Measurements from ENCODE around the gene HMG20A. TPM values are rescaled to one million over a fixed set of nuclear protein-coding genes. Genes with fewer than 3 reads are reported as not detected.

Gene HMG20A
- total and polyA plus RNA-seq, 5 donors from 2014 or later, result 24.4 to 32.3 (median 25.6) TPM

DNA sequence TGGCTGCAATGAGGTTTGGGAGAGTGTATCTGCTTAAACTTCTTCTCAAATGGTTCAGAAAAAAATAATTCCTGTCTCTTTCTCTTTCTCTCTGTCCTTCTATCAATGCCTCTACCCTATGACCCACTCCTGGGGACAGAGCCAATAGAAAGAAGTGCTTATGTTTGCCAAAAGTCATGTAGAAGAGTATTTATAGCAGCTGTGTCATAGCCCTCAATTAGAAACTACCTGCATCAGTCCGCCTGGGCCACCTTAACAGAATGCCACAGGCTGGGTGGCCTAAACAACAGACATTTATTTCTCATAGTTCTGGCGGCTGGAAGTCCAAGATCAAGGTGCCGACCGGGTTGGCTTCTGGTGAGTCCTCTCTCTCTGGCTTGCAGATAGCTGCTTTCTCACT lies 92.5 kb downstream of the HMG20A start:
- Histone ChIP-seq H3K9me3 (ENCODE audit: control insufficient read depth in 2 of 2, low read length in 2 of 2) (no peaks in the 10 kb centered on the region), H3K36me3 (ENCODE audit: control insufficient read depth, insufficient read depth, low read length) (no peaks in the 10 kb centered on the region), H3K27me3 (ENCODE audit: control insufficient read depth, insufficient read depth, low read length) (no peaks in the 10 kb centered on the region), H3K27ac (ENCODE audit: insufficient read depth, low read length, poor library complexity, severe bottlenecking) (no peak overlapping the region), H3K4me3 (ENCODE audit: low read depth, low read length) (no peak overlapping the region), H3K4me1 (ENCODE audit: control insufficient read depth, insufficient read depth, low read length, poor library complexity, severe bottlenecking) (no peaks in the 10 kb centered on the region)
- Mint-ChIP-seq H3K36me3 (no peaks in the 10 kb centered on the region), H3K27ac (no peak overlapping the region), H3K4me1 (peaks cover 0 to 6% (median 0%) of the 10 kb centered on the region in 4 donors), H3K27me3 (peaks cover 4% of the 10 kb centered on the region), H3K4me3 (no peak overlapping the region), H3K9me3 (peaks cover 0 to 4% (median 2%) of the 10 kb centered on the region in 7 donors)
- ATAC-seq (ENCODE audit: low read depth in 2 of 2), result no peak
- no peak for DNase-seq

DNA sequence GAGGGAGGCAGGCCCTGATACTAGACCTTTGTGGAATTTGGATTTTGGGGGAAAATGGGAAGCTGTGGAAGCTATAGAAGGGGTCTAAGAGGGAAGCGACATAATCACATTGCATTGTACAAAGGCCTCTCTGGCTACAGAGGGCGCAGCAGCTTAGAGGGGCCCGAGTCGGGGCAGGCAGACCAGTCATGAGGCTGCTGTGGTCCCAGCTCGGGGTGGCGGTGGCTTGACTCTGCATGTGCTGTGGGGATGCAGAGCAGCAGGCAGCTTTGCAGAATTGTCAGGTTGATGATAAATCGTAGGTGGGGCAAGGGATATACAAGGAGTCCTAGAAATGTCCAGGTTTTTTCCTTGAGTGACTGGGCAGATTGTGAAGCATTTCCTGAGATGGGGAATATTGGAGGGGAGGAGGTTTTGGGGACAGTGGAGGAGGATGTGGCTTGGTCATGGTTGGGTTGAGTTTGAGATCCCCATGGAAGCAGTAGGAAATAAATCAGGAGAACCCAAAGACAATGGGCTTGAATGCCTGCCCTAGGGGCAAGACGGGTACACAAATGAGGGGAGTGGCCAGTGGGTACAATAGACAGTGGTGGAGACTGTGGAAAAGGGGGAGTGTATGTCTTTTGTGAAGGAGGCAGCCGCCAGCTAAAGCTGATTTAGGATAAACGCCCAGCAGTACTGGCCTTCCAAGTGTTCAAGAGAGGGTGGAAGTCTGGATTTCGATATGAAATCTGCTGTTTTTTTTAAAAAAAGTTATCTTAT lies 94.1 kb downstream of the HMG20A start:
- Histone ChIP-seq H3K27ac (ENCODE audit: insufficient read depth, low read length, poor library complexity, severe bottlenecking) (no peak overlapping the region), H3K27me3 (ENCODE audit: control insufficient read depth, insufficient read depth, low read length) (no peaks in the 10 kb centered on the region), H3K4me1 (ENCODE audit: control insufficient read depth, insufficient read depth, low read length, poor library complexity, severe bottlenecking) (no peaks in the 10 kb centered on the region), H3K9me3 (ENCODE audit: control insufficient read depth in 2 of 2, low read length in 2 of 2) (no peaks in the 10 kb centered on the region), H3K36me3 (ENCODE audit: control insufficient read depth, insufficient read depth, low read length) (no peaks in the 10 kb centered on the region), H3K4me3 (ENCODE audit: low read depth, low read length) (no peak overlapping the region)
- DNase-seq, result no peak
- H3K4me3 Mint-ChIP-seq, result no peak overlapping the region
- peaks cover 4% of the 10 kb centered on the region for H3K27me3 Mint-ChIP-seq
- no peaks in the 10 kb centered on the region for H3K36me3 Mint-ChIP-seq
- H3K27ac Mint-ChIP-seq, result no peak overlapping the region
- no peaks in the 10 kb centered on the region for H3K4me1 Mint-ChIP-seq
- peaks cover 0 to 4% (median 2%) of the 10 kb centered on the region in 7 donors for H3K9me3 Mint-ChIP-seq
- no peak for ATAC-seq (ENCODE audit: low read depth in 2 of 2)

DNA sequence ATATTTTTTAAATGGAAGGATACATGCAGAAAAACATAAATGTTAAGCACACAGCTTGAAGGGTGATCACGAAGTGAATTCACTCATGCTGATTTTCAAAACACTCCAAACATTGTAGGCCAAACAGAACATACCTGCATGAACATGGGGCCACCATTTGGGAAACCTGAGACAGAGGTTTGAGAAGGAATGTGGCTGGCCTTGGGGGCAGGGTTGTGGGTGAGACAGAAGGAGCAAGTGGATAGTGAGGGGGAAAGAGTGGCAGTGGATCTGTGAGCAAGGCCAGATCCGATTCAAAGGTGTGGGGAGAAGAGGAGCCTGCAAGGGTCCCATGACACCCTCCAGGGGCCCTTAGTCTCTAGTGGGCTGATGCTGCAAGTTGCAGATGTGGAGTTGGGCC lies 94.9 kb downstream of the HMG20A start:
- no peak overlapping the region for H3K4me3 Mint-ChIP-seq
- H3K4me1 Mint-ChIP-seq, result no peaks in the 10 kb centered on the region
- ATAC-seq (ENCODE audit: low read depth in 2 of 2) (no peak), DNase-seq (no peak)
- no peak overlapping the region for H3K27ac Mint-ChIP-seq
- H3K4me1 ChIP-seq (ENCODE audit: control insufficient read depth, insufficient read depth, low read length, poor library complexity, severe bottlenecking), result no peaks in the 10 kb centered on the region
- no peaks in the 10 kb centered on the region for H3K27me3 ChIP-seq (ENCODE audit: control insufficient read depth, insufficient read depth, low read length)
- peaks cover 4% of the 10 kb centered on the region for H3K27me3 Mint-ChIP-seq
- no peak overlapping the region for H3K4me3 ChIP-seq (ENCODE audit: low read depth, low read length)
- H3K9me3 Mint-ChIP-seq, result peaks cover 0 to 4% (median 2%) of the 10 kb centered on the region in 7 donors
- no peak overlapping the region for H3K27ac ChIP-seq (ENCODE audit: insufficient read depth, low read length, poor library complexity, severe bottlenecking)
- no peaks in the 10 kb centered on the region for H3K36me3 ChIP-seq (ENCODE audit: control insufficient read depth, insufficient read depth, low read length)
- no peaks in the 10 kb centered on the region for H3K9me3 ChIP-seq (ENCODE audit: control insufficient read depth in 2 of 2, low read length in 2 of 2)
- no peaks in the 10 kb centered on the region for H3K36me3 Mint-ChIP-seq

DNA sequence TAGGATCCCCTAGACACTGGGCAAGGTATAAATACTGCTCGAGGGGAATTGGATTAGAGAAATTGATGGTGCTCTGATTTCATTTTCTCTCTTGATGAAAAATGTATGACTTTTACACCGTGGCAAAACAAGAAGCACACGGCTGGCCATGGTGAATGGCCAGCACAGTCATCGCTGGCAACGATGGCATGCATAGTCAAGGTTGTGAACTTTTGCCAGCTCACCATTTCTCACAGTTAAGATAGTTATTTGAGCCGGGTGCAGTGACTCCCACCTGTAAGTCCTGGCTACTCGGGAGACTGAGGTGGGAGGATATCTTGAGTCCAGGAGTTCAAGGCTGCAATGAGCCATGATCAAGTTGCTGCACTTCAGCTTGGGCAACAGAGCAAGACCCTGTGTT lies 95.4 kb downstream of the HMG20A start:
- peaks cover 4% of the 10 kb centered on the region for H3K27me3 Mint-ChIP-seq
- H3K4me1 Mint-ChIP-seq, result no peaks in the 10 kb centered on the region
- H3K27me3 ChIP-seq (ENCODE audit: control insufficient read depth, insufficient read depth, low read length), result no peaks in the 10 kb centered on the region
- no peak overlapping the region for H3K27ac Mint-ChIP-seq
- H3K4me3 Mint-ChIP-seq, result no peak overlapping the region
- H3K36me3 Mint-ChIP-seq, result no peaks in the 10 kb centered on the region
- ATAC-seq (ENCODE audit: low read depth in 2 of 2), result no peak
- H3K9me3 ChIP-seq (ENCODE audit: control insufficient read depth in 2 of 2, low read length in 2 of 2), result no peaks in the 10 kb centered on the region
- H3K4me1 ChIP-seq (ENCODE audit: control insufficient read depth, insufficient read depth, low read length, poor library complexity, severe bottlenecking), result no peaks in the 10 kb centered on the region
- H3K27ac ChIP-seq (ENCODE audit: insufficient read depth, low read length, poor library complexity, severe bottlenecking), result no peak overlapping the region
- DNase-seq, result no peak
- no peaks in the 10 kb centered on the region for H3K36me3 ChIP-seq (ENCODE audit: control insufficient read depth, insufficient read depth, low read length)
- H3K4me3 ChIP-seq (ENCODE audit: low read depth, low read length), result no peak overlapping the region
- H3K9me3 Mint-ChIP-seq, result peaks cover 0 to 4% (median 1%) of the 10 kb centered on the region in 7 donors

DNA sequence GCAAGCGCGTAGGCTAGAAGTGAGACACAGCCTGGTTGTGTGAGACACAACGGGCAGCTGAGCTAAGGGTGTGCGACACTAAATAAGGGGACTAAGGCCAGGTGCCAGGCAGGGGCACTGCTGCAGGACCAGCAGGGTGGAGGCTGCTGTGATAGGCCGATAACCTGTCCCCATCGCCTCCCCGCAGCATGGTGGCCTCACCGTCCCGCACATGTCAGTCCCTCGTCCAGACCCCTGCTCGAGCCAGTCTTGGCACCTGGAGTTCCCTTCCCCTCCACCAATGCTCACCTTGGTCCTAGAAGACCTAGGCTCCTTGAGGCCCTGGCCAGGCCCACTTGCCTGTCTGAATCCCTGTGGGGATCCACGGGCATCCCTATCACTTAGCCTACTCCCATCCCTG lies 96.1 kb downstream of the HMG20A start:
- Mint-ChIP-seq H3K4me3 (no peak overlapping the region), H3K27ac (peak overlapping the region in 1 of 3 donors; percentile 20), H3K4me1 (no peaks in the 10 kb centered on the region), H3K9me3 (peaks cover 0 to 2% (median 1%) of the 10 kb centered on the region in 7 donors), H3K27me3 (no peaks in the 10 kb centered on the region), H3K36me3 (no peaks in the 10 kb centered on the region)
- ATAC-seq (ENCODE audit: low read depth in 2 of 2) (no peak), DNase-seq (no peak)
- H3K27me3 ChIP-seq (ENCODE audit: control insufficient read depth, insufficient read depth, low read length), result no peaks in the 10 kb centered on the region
- no peaks in the 10 kb centered on the region for H3K9me3 ChIP-seq (ENCODE audit: control insufficient read depth in 2 of 2, low read length in 2 of 2)
- H3K27ac ChIP-seq (ENCODE audit: insufficient read depth, low read length, poor library complexity, severe bottlenecking), result no peak overlapping the region
- no peak overlapping the region for H3K4me3 ChIP-seq (ENCODE audit: low read depth, low read length)
- H3K4me1 ChIP-seq (ENCODE audit: control insufficient read depth, insufficient read depth, low read length, poor library complexity, severe bottlenecking), result no peaks in the 10 kb centered on the region
- no peaks in the 10 kb centered on the region for H3K36me3 ChIP-seq (ENCODE audit: control insufficient read depth, insufficient read depth, low read length)

DNA sequence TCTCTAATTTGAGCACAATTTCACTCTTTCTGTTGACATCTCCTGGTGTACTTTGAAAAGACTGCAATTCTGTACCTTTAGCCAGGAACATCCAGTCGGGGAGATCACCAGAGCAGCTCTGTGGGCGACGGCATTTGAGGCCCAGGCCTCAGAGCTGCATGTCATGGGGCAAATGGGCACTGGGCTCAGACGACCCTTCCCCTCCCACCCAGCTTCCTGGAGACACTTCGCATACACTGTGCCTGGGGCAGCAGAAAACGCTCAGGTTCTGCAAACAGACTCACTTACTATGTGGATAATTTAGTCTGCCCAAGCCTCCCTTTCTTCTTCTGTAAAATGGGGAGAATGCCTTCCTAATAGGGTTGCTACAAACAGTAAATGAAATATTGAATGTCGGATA lies 96.9 kb downstream of the HMG20A start:
- Mint-ChIP-seq H3K27ac (no peak overlapping the region), H3K9me3 (peaks cover 0 to 1% (median 0%) of the 10 kb centered on the region in 7 donors), H3K4me3 (no peak overlapping the region), H3K27me3 (no peaks in the 10 kb centered on the region), H3K36me3 (no peaks in the 10 kb centered on the region), H3K4me1 (no peaks in the 10 kb centered on the region)
- H3K4me3 ChIP-seq (ENCODE audit: low read depth, low read length), result no peak overlapping the region
- no peak for DNase-seq
- H3K4me1 ChIP-seq (ENCODE audit: control insufficient read depth, insufficient read depth, low read length, poor library complexity, severe bottlenecking), result no peaks in the 10 kb centered on the region
- ATAC-seq (ENCODE audit: low read depth in 2 of 2), result no peak
- no peak overlapping the region for H3K27ac ChIP-seq (ENCODE audit: insufficient read depth, low read length, poor library complexity, severe bottlenecking)
- H3K9me3 ChIP-seq (ENCODE audit: control insufficient read depth in 2 of 2, low read length in 2 of 2), result no peaks in the 10 kb centered on the region
- no peaks in the 10 kb centered on the region for H3K27me3 ChIP-seq (ENCODE audit: control insufficient read depth, insufficient read depth, low read length)
- no peaks in the 10 kb centered on the region for H3K36me3 ChIP-seq (ENCODE audit: control insufficient read depth, insufficient read depth, low read length)

DNA sequence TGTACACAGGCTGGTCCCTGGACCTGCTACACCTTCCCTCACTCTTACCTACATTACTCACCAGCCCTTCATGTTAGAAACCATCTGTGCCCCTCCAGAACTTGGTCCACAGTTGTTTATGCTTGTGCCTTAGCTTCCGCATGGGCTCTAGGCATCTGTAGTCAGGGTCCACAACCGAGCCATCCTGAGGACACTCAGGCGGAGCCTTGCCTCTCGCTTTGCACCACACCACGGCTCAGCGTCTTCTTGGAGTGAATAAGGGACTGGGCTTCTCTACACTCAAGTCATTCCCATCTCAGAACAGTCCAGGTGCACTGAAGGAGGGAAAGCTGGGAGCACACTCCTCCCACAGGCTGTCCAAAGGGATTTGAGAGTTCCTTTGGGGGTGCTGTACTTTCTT lies 97.8 kb downstream of the HMG20A start:
- Histone ChIP-seq H3K9me3 (ENCODE audit: control insufficient read depth in 2 of 2, low read length in 2 of 2) (no peaks in the 10 kb centered on the region), H3K36me3 (ENCODE audit: control insufficient read depth, insufficient read depth, low read length) (no peaks in the 10 kb centered on the region), H3K27ac (ENCODE audit: insufficient read depth, low read length, poor library complexity, severe bottlenecking) (no peak overlapping the region), H3K4me3 (ENCODE audit: low read depth, low read length) (no peak overlapping the region), H3K27me3 (ENCODE audit: control insufficient read depth, insufficient read depth, low read length) (no peaks in the 10 kb centered on the region), H3K4me1 (ENCODE audit: control insufficient read depth, insufficient read depth, low read length, poor library complexity, severe bottlenecking) (no peaks in the 10 kb centered on the region)
- Mint-ChIP-seq H3K36me3 (no peaks in the 10 kb centered on the region), H3K4me3 (no peak overlapping the region), H3K4me1 (no peaks in the 10 kb centered on the region), H3K27ac (no peak overlapping the region), H3K9me3 (peaks cover 0 to 1% (median 0%) of the 10 kb centered on the region in 7 donors), H3K27me3 (no peaks in the 10 kb centered on the region)
- ATAC-seq (ENCODE audit: low read depth in 2 of 2) (no peak), DNase-seq (no peak)

DNA sequence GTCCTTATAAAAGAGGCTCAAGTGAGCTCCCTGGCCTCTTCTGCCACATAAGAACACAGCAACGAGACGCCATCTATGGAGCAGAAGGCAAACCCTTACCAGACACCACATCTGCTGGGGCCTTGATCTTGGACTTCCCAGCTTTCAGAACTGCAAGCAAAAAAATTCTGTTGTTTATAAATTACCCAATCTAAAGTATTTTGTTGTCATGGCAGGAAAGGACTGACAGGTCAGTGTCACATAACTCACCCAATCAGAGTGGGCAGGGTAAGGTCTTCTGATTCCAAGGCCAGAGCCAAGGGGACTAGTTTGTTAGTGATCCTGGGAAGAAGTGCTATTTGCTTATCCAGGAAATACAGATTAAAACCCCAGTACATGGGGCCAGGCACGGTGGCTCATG lies 98.9 kb downstream of the HMG20A start:
- H3K9me3 Mint-ChIP-seq, result peaks cover 0 to 1% (median 0%) of the 10 kb centered on the region in 7 donors
- no peak overlapping the region for H3K27ac Mint-ChIP-seq
- Histone ChIP-seq H3K4me1 (ENCODE audit: control insufficient read depth, insufficient read depth, low read length, poor library complexity, severe bottlenecking) (no peaks in the 10 kb centered on the region), H3K27me3 (ENCODE audit: control insufficient read depth, insufficient read depth, low read length) (no peaks in the 10 kb centered on the region), H3K27ac (ENCODE audit: insufficient read depth, low read length, poor library complexity, severe bottlenecking) (no peak overlapping the region), H3K9me3 (ENCODE audit: control insufficient read depth in 2 of 2, low read length in 2 of 2) (no peaks in the 10 kb centered on the region), H3K4me3 (ENCODE audit: low read depth, low read length) (no peak overlapping the region), H3K36me3 (ENCODE audit: control insufficient read depth, insufficient read depth, low read length) (no peaks in the 10 kb centered on the region)
- DNase-seq, result no peak
- no peaks in the 10 kb centered on the region for H3K27me3 Mint-ChIP-seq
- no peaks in the 10 kb centered on the region for H3K4me1 Mint-ChIP-seq
- ATAC-seq (ENCODE audit: low read depth in 2 of 2), result no peak
- H3K36me3 Mint-ChIP-seq, result no peaks in the 10 kb centered on the region
- H3K4me3 Mint-ChIP-seq, result no peak overlapping the region
